Measurements from ENCODE around the gene BAK1. TPM values are rescaled to one million over a fixed set of nuclear protein-coding genes. Genes with fewer than 3 reads are reported as not detected.
"Not testable (repeated sequence)": the region's sequence is repeated elsewhere in the genome, so short reads cannot be mapped to it uniquely, and the experiment has no call there.

The BAK1 gene
- total RNA-seq, 1 donor from 2014 or later = 54.8 TPM

GRCh38 chr6:33549196-33549595 is 30.9 kb downstream of the BAK1 start:
- H3K27ac ChIP-seq (ENCODE audit: low read depth, low read length) = no peak overlapping the region
- no peak overlapping the region for H2AFZ ChIP-seq (ENCODE audit: low read depth, low read length)
- H3K36me3 Mint-ChIP-seq (ENCODE audit: low read depth, unreplicated experiment) = no peaks in the 10 kb centered on the region
- no peak overlapping the region for H3K4me3 ChIP-seq (ENCODE audit: insufficient read depth, low read depth, low read length)
- peaks cover 5% of the 10 kb centered on the region for H3K27me3 Mint-ChIP-seq (ENCODE audit: low read depth, unreplicated experiment)
- no peak overlapping the region for H3K9ac ChIP-seq (ENCODE audit: low read length)
- no peaks in the 10 kb centered on the region for H3K36me3 ChIP-seq (ENCODE audit: insufficient read depth, low read length)
- H3K4me2 ChIP-seq (ENCODE audit: low read length) = no peak overlapping the region
- no peak overlapping the region for H3K4me3 Mint-ChIP-seq (ENCODE audit: unreplicated experiment)
- TF ChIP-seq EZH2 (IDR thresholded peaks at IDR 0.05; ENCODE audit: insufficient read depth, low read length) = no peak
- no peak for TF ChIP-seq CTCF (IDR thresholded peaks at IDR 0.05; ENCODE audit: insufficient read depth, low read depth, low read length)
- DNase-seq (ENCODE audit: low read depth) = no peak
- peaks cover 3% of the 10 kb centered on the region for H3K27me3 ChIP-seq (ENCODE audit: insufficient read depth, low read length)
- no peaks in the 10 kb centered on the region for H3K9me3 ChIP-seq (ENCODE audit: insufficient read depth, low read depth, low read length)
- H3K27ac Mint-ChIP-seq (ENCODE audit: unreplicated experiment) = no peak overlapping the region
- no peaks in the 10 kb centered on the region for H3K9me3 Mint-ChIP-seq (ENCODE audit: unreplicated experiment)
- FAIRE-seq = no peak
- no peaks in the 10 kb centered on the region for H3K4me1 ChIP-seq (ENCODE audit: insufficient read depth, low read length)
- H3K79me2 ChIP-seq (ENCODE audit: insufficient read depth, low read length) = no peaks in the 10 kb centered on the region
- H3K4me1 Mint-ChIP-seq (ENCODE audit: low read depth, unreplicated experiment) = peaks cover 3% of the 10 kb centered on the region
- H4K20me1 ChIP-seq (ENCODE audit: insufficient read depth, low read length) = no peaks in the 10 kb centered on the region

- Histone ChIP-seq H3K36me3 (ENCODE audit: insufficient read depth, low read length) (no peaks in the 10 kb centered on the region), H2AFZ (ENCODE audit: low read depth, low read length) (no peak overlapping the region), H3K27ac (ENCODE audit: low read depth, low read length) (no peak overlapping the region), H3K4me2 (ENCODE audit: low read length) (no peak overlapping the region), H3K9ac (ENCODE audit: low read length) (no peak overlapping the region), H4K20me1 (ENCODE audit: insufficient read depth, low read length) (no peaks in the 10 kb centered on the region), H3K9me3 (ENCODE audit: insufficient read depth, low read depth, low read length) (no peaks in the 10 kb centered on the region), H3K79me2 (ENCODE audit: insufficient read depth, low read length) (no peaks in the 10 kb centered on the region), H3K4me1 (ENCODE audit: insufficient read depth, low read length) (no peaks in the 10 kb centered on the region), H3K27me3 (ENCODE audit: insufficient read depth, low read length) (peaks cover 3% of the 10 kb centered on the region), H3K4me3 (ENCODE audit: insufficient read depth, low read depth, low read length) (no peak overlapping the region)
- FAIRE-seq = no peak
- Mint-ChIP-seq H3K27me3 (ENCODE audit: low read depth, unreplicated experiment) (peaks cover 10% of the 10 kb centered on the region), H3K4me3 (ENCODE audit: unreplicated experiment) (no peak overlapping the region), H3K36me3 (ENCODE audit: low read depth, unreplicated experiment) (no peaks in the 10 kb centered on the region), H3K9me3 (ENCODE audit: unreplicated experiment) (no peaks in the 10 kb centered on the region), H3K27ac (ENCODE audit: unreplicated experiment) (no peak overlapping the region), H3K4me1 (ENCODE audit: low read depth, unreplicated experiment) (peaks cover 3% of the 10 kb centered on the region)
- DNase-seq (ENCODE audit: low read depth) = no peak
- TF ChIP-seq CTCF (IDR thresholded peaks at IDR 0.05; ENCODE audit: insufficient read depth, low read depth, low read length) = no peak
- TF ChIP-seq EZH2 (IDR thresholded peaks at IDR 0.05; ENCODE audit: insufficient read depth, low read length) = no peak
Measured at GRCh38 chr6:33547499-33547898, 32.6 kb downstream of the BAK1 start.

GRCh38 chr6:33546766-33547165 is 33.3 kb downstream of the BAK1 start:
- no peak overlapping the region for H3K4me2 ChIP-seq (ENCODE audit: low read length)
- Mint-ChIP-seq H3K4me3 (ENCODE audit: unreplicated experiment) (no peak overlapping the region), H3K9me3 (ENCODE audit: unreplicated experiment) (no peaks in the 10 kb centered on the region), H3K27ac (ENCODE audit: unreplicated experiment) (no peak overlapping the region), H3K27me3 (ENCODE audit: low read depth, unreplicated experiment) (peaks cover 10% of the 10 kb centered on the region), H3K4me1 (ENCODE audit: low read depth, unreplicated experiment) (peaks cover 3% of the 10 kb centered on the region), H3K36me3 (ENCODE audit: low read depth, unreplicated experiment) (no peaks in the 10 kb centered on the region)
- no peaks in the 10 kb centered on the region for H4K20me1 ChIP-seq (ENCODE audit: insufficient read depth, low read length)
- no peak overlapping the region for H2AFZ ChIP-seq (ENCODE audit: low read depth, low read length)
- TF ChIP-seq CTCF (IDR thresholded peaks at IDR 0.05; ENCODE audit: insufficient read depth, low read depth, low read length) (no peak), EZH2 (IDR thresholded peaks at IDR 0.05; ENCODE audit: insufficient read depth, low read length) (no peak)
- no peaks in the 10 kb centered on the region for H3K79me2 ChIP-seq (ENCODE audit: insufficient read depth, low read length)
- no peak overlapping the region for H3K9ac ChIP-seq (ENCODE audit: low read length)
- no peaks in the 10 kb centered on the region for H3K4me1 ChIP-seq (ENCODE audit: insufficient read depth, low read length)
- no peaks in the 10 kb centered on the region for H3K9me3 ChIP-seq (ENCODE audit: insufficient read depth, low read depth, low read length)
- FAIRE-seq = no peak
- H3K27ac ChIP-seq (ENCODE audit: low read depth, low read length) = no peak overlapping the region
- no peak overlapping the region for H3K4me3 ChIP-seq (ENCODE audit: insufficient read depth, low read depth, low read length)
- H3K36me3 ChIP-seq (ENCODE audit: insufficient read depth, low read length) = no peaks in the 10 kb centered on the region
- H3K27me3 ChIP-seq (ENCODE audit: insufficient read depth, low read length) = peaks cover 3% of the 10 kb centered on the region
- no peak for DNase-seq (ENCODE audit: low read depth)

- H3K9me3 ChIP-seq (ENCODE audit: insufficient read depth, low read depth, low read length); H3K27ac Mint-ChIP-seq (ENCODE audit: unreplicated experiment); H3K27me3 ChIP-seq (ENCODE audit: insufficient read depth, low read length); FAIRE-seq; H3K4me3 ChIP-seq (ENCODE audit: insufficient read depth, low read depth, low read length); H4K20me1 ChIP-seq (ENCODE audit: insufficient read depth, low read length); H3K4me2 ChIP-seq (ENCODE audit: low read length); DNase-seq (ENCODE audit: low read depth); H3K4me1 Mint-ChIP-seq (ENCODE audit: low read depth, unreplicated experiment); H3K36me3 Mint-ChIP-seq (ENCODE audit: low read depth, unreplicated experiment); H3K36me3 ChIP-seq (ENCODE audit: insufficient read depth, low read length); H3K4me1 ChIP-seq (ENCODE audit: insufficient read depth, low read length); H3K9me3 Mint-ChIP-seq (ENCODE audit: unreplicated experiment); H3K9ac ChIP-seq (ENCODE audit: low read length); H3K27ac ChIP-seq (ENCODE audit: low read depth, low read length); H3K79me2 ChIP-seq (ENCODE audit: insufficient read depth, low read length); H2AFZ ChIP-seq (ENCODE audit: low read depth, low read length); H3K4me3 Mint-ChIP-seq (ENCODE audit: unreplicated experiment): not testable (repeated sequence)
- peaks cover 10% of the 10 kb centered on the region for H3K27me3 Mint-ChIP-seq (ENCODE audit: low read depth, unreplicated experiment)
Measured at GRCh38 chr6:33545292-33545691, 34.8 kb downstream of the BAK1 start.
